Astrocyte (in vitro differentiated cells and primary cell): Measurements from ENCODE around the gene ABCD4. TPM values are rescaled to one million over a fixed set of nuclear protein-coding genes. Genes with fewer than 3 reads are reported as not detected.
A peak's percentile ranks its signal among the peaks of the same experiment; 100 is the strongest.

Source experiments
- DNase-seq: peaks from one replicate; pipeline ENCODE4 v3.0.0-alpha.2; 2010; ENCODE audit warnings: low read depth
- FAIRE-seq: peaks from 2 replicates; lab custom pipeline; 2011; peaks lifted over from hg19 to GRCh38; lab: Jason Lieb, UNC
- H2AFZ ChIP-seq: 2 replicates; pipeline ENCODE4 v1.6.0; 2012; ENCODE audit warnings: low read depth, low read length, inconsistent platforms
- H3K27ac ChIP-seq: 2 replicates; pipeline ENCODE4 v1.5.1; 2011; ENCODE audit warnings: low read depth, low read length, inconsistent platforms
- H3K27me3 ChIP-seq: 2 replicates; pipeline ENCODE4 v1.6.0; 2011; ENCODE audit warnings: low read length, inconsistent platforms; ENCODE audit not compliant: insufficient read depth
- H3K36me3 ChIP-seq: 2 replicates; pipeline ENCODE4 v1.5.1; 2011; ENCODE audit warnings: low read length, inconsistent platforms; ENCODE audit not compliant: insufficient read depth
- H3K4me1 ChIP-seq: 2 replicates; pipeline ENCODE4 v1.5.1; 2011; ENCODE audit warnings: low read length, inconsistent platforms; ENCODE audit not compliant: insufficient read depth
- H3K4me2 ChIP-seq: 2 replicates; pipeline ENCODE4 v1.6.0; 2012; ENCODE audit warnings: low read length, inconsistent platforms
- H3K4me3 ChIP-seq: 2 replicates; pipeline ENCODE4 v1.5.1; 2011; ENCODE audit warnings: low read depth, mild to moderate bottlenecking, low read length, inconsistent platforms; ENCODE audit not compliant: insufficient read depth
- H3K79me2 ChIP-seq: 2 replicates; pipeline ENCODE4 v1.6.0; 2012; ENCODE audit warnings: mild to moderate bottlenecking, low read length, inconsistent platforms; ENCODE audit not compliant: insufficient read depth
- H3K9ac ChIP-seq: 2 replicates; pipeline ENCODE4 v1.6.0; 2012; ENCODE audit warnings: mild to moderate bottlenecking, low read length, inconsistent platforms
- H3K9me3 ChIP-seq: 2 replicates; pipeline ENCODE4 v1.5.1; 2012; ENCODE audit warnings: low read depth, mild to moderate bottlenecking, low read length, inconsistent platforms; ENCODE audit not compliant: insufficient read depth
- H4K20me1 ChIP-seq: 2 replicates; pipeline ENCODE4 v1.6.0; 2012; ENCODE audit warnings: low read length, inconsistent platforms; ENCODE audit not compliant: insufficient read depth
- H3K27ac Mint-ChIP-seq: one replicate; pipeline ENCODE4 v1.8.0; 2021; ENCODE audit warnings: mild to moderate bottlenecking, mixed read lengths; ENCODE audit not compliant: unreplicated experiment
- H3K27me3 Mint-ChIP-seq: one replicate; pipeline ENCODE4 v1.8.0; 2021; ENCODE audit warnings: low read depth, mixed read lengths; ENCODE audit not compliant: unreplicated experiment
- H3K36me3 Mint-ChIP-seq: one replicate; pipeline ENCODE4 v1.8.0; 2021; ENCODE audit warnings: low read depth, mixed read lengths; ENCODE audit not compliant: unreplicated experiment
- H3K4me1 Mint-ChIP-seq: one replicate; pipeline ENCODE4 v1.8.0; 2021; ENCODE audit warnings: low read depth, mixed read lengths; ENCODE audit not compliant: unreplicated experiment
- H3K4me3 Mint-ChIP-seq: one replicate; pipeline ENCODE4 v1.8.0; 2021; ENCODE audit warnings: mild to moderate bottlenecking, moderate library complexity, mixed read lengths; ENCODE audit not compliant: unreplicated experiment
- H3K9me3 Mint-ChIP-seq: one replicate; pipeline ENCODE4 v1.8.0; 2021; ENCODE audit warnings: mild to moderate bottlenecking, mixed read lengths; ENCODE audit not compliant: unreplicated experiment
- EZH2 ChIP-seq: IDR thresholded peaks from 2 replicates; pipeline ENCODE4 v1.6.1; 2012; ENCODE audit warnings: mild to moderate bottlenecking, low read length, inconsistent platforms; ENCODE audit not compliant: insufficient read depth
- total RNA-seq: library from RNA; stranded (reverse); gene quantifications from 2 replicates; pipeline ENCODE4 v1.2.1, GENCODE V29; 2021
- TF ChIP-seq, protein P1 (sequence below): IDR thresholded peaks from 2 replicates; pipeline ENCODE4 v1.5.1; 2011; ENCODE audit warnings: low read depth, mild to moderate bottlenecking, inconsistent platforms, low read length, moderate library complexity; ENCODE audit not compliant: insufficient read depth

The ABCD4 gene
- total RNA-seq, 1 donor from 2014 or later, result 49.2 TPM

DNA sequence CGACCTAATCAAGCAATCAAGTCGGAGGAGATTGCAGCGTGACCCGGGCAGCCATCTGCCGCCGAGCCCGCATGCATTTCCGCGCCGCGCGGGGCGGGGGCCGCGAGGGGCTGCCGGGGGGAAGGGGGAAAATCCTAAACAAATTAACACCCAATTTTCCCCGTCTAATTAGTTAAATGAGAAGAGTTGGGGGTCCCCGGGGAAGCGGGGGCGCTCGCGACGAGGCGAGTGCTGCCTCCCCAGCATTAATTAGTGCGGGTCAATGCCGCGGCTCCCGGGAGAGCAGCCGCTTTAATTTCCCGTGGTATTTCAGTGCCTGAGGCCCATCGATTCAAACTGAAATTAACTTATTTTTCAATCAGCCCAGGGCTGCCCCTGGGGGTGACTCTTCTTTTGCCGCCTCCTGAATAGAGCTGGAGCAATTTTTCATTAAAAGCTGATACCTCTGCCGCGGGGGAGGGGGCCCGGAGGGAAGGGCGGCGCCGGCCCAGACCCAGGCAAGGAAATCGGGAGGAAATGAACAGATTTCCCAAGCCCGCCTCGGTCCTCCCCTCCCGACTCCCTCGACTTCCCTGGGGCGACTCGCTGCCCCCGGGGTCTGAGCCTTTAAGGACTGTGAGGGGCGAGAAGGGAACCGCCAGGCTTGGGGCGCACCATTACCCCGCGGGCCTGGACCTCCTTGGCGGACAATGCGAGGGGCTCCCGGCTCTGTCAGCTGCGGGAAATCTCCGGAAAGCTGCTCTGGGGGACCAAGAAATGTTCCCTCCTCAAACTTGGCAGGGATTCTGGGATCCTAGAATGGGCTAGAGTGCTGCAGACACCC, 44.6 kb downstream of the ABCD4 start:
- Histone ChIP-seq H3K27ac (no peak overlapping the region), H3K4me1 (peaks cover 5% of the 10 kb centered on the region), H4K20me1 (no peaks in the 10 kb centered on the region), H3K27me3 (peaks cover 32% of the 10 kb centered on the region), H2AFZ (peak overlapping the region; percentile 54), H3K9me3 (no peaks in the 10 kb centered on the region), H3K36me3 (no peaks in the 10 kb centered on the region), H3K4me3 (peak overlapping the region; percentile 64), H3K79me2 (no peaks in the 10 kb centered on the region), H3K9ac (peak overlapping the region; percentile 60), H3K4me2 (peak overlapping the region; percentile 98)
- DNase-seq (no peak), FAIRE-seq (no peak)
- Mint-ChIP-seq H3K27me3 (peaks cover 57% of the 10 kb centered on the region), H3K4me3 (peak overlapping the region; percentile 80), H3K4me1 (no peaks in the 10 kb centered on the region), H3K27ac (no peak overlapping the region), H3K9me3 (no peaks in the 10 kb centered on the region), H3K36me3 (peaks cover 3% of the 10 kb centered on the region)
- TF ChIP-seq, protein P1, sequence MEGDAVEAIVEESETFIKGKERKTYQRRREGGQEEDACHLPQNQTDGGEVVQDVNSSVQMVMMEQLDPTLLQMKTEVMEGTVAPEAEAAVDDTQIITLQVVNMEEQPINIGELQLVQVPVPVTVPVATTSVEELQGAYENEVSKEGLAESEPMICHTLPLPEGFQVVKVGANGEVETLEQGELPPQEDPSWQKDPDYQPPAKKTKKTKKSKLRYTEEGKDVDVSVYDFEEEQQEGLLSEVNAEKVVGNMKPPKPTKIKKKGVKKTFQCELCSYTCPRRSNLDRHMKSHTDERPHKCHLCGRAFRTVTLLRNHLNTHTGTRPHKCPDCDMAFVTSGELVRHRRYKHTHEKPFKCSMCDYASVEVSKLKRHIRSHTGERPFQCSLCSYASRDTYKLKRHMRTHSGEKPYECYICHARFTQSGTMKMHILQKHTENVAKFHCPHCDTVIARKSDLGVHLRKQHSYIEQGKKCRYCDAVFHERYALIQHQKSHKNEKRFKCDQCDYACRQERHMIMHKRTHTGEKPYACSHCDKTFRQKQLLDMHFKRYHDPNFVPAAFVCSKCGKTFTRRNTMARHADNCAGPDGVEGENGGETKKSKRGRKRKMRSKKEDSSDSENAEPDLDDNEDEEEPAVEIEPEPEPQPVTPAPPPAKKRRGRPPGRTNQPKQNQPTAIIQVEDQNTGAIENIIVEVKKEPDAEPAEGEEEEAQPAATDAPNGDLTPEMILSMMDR, result no peak
- TF ChIP-seq EZH2, result peak; percentile 93

DNA sequence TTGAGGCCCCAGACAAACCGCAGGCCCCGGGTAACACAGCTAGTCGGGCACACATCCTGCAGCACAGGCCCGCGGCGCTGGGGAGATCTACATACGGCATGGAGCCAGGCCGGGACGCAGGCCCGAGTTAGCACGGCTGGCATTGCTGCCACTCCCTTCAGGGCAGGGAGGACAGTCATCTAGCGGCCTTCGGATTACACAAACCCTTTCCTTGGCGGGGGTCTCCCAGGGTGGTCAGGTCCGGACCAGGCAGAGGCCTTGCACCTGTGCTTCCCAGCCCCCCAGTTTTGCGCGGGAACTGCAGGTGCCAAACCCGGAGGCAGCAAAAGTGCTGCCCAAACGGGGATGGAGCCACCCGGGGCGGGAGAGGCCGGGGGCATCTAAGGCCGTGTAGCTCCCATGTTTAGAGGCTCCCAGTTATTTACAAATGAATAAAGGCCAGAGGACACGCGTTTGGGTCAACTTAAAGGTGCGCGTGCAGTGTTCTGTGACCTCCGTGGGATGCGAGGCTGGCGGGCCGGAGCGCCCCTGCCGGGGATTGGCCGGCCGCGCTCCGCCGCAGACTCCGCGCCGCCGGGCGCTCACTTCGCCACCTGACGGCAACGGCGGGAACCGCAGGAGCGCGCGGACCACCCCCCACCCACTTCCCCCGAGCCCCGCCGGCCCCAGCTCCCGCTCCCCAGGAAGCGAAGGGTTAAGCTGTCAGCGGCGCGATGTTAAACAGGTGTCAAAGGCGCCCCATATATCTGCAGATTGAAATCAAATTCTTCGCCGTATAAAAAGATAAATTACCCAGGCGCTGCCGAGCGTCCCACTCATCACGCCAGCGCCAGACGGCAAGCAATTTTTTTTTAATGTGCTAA, 45.4 kb downstream of the ABCD4 start:
- H3K79me2 ChIP-seq, result no peaks in the 10 kb centered on the region
- no peaks in the 10 kb centered on the region for H3K36me3 ChIP-seq
- Mint-ChIP-seq H3K27ac (no peak overlapping the region), H3K27me3 (peaks cover 57% of the 10 kb centered on the region), H3K4me3 (peak overlapping the region; percentile 80), H3K4me1 (no peaks in the 10 kb centered on the region), H3K9me3 (no peaks in the 10 kb centered on the region), H3K36me3 (no peaks in the 10 kb centered on the region)
- no peak overlapping the region for H3K27ac ChIP-seq
- H3K4me3 ChIP-seq, result peak overlapping the region; percentile 64
- TF ChIP-seq, protein P1, result peak; percentile 56
- no peak for TF ChIP-seq EZH2
- peak overlapping the region; percentile 98 for H3K4me2 ChIP-seq
- H2AFZ ChIP-seq, result peak overlapping the region; percentile 47
- FAIRE-seq (no peak), DNase-seq (no peak)
- no peaks in the 10 kb centered on the region for H4K20me1 ChIP-seq
- no peaks in the 10 kb centered on the region for H3K9me3 ChIP-seq
- peak overlapping the region; percentile 60 for H3K9ac ChIP-seq
- H3K27me3 ChIP-seq, result peaks cover 34% of the 10 kb centered on the region
- peaks cover 5% of the 10 kb centered on the region for H3K4me1 ChIP-seq
